Measurements from ENCODE around the gene PRXL2B. TPM values are rescaled to one million over a fixed set of nuclear protein-coding genes. Genes with fewer than 3 reads are reported as not detected.

The PRXL2B gene
- polyA plus RNA-seq, 2 donors, result 12.2 to 16.3 TPM

DNA sequence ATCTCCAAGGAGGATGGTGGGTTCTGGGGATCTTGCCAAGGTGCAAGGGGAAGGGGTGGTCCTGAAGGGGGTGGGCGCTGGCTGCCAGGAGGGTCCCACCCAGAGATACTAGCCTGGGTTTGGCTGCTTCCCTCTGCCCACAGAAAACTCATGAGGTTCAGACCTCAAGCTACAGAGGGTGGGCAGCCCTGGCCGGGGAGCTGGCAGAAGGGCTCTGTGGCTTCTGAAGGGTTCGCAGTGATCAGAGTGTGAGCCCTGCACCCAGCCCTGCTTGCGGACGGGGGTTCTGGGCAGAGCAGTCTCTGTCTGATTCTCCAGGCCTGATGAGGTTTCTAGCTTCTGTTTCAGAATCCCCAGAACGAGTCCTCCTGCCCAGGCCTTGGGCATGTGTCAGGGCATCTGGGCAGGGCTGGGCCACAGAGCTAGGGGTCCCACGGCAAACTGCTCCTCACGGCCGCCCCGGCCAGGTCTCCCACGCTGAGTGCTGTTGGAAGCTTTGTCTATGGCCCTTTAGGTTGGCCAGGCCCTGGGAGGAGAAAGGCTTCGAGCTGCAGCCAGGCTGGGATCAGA lies 46.9 kb downstream of the PRXL2B start:
- WGBS, 2 donors, result 73 to 76% methylated on average over 12 of the region's 12 CpGs
- Histone ChIP-seq H3K27me3 (ENCODE audit: control insufficient read depth in 1 of 2, insufficient read depth in 2 of 2, low read length in 2 of 2) (peaks cover 0 to 8% of the 10 kb centered on the region in 2 donors), H3K36me3 (ENCODE audit: control insufficient read depth in 2 of 2, insufficient read depth in 2 of 2, low read length in 1 of 2) (no peaks in the 10 kb centered on the region), H3K9me3 (ENCODE audit: control insufficient read depth in 2 of 2, insufficient read depth in 1 of 2, low read depth in 1 of 2, low read length in 1 of 2) (peaks cover 9 to 21% of the 10 kb centered on the region in 2 donors), H3K4me3 (ENCODE audit: low read depth in 1 of 2, low read length in 2 of 2) (no peak overlapping the region), H3K4me1 (ENCODE audit: control insufficient read depth in 2 of 2, insufficient read depth in 2 of 2, low read length in 1 of 2) (peaks cover 0 to 3% of the 10 kb centered on the region in 2 donors), H3K27ac (ENCODE audit: low read depth in 2 of 2, low read length in 1 of 2) (no peak overlapping the region)

DNA sequence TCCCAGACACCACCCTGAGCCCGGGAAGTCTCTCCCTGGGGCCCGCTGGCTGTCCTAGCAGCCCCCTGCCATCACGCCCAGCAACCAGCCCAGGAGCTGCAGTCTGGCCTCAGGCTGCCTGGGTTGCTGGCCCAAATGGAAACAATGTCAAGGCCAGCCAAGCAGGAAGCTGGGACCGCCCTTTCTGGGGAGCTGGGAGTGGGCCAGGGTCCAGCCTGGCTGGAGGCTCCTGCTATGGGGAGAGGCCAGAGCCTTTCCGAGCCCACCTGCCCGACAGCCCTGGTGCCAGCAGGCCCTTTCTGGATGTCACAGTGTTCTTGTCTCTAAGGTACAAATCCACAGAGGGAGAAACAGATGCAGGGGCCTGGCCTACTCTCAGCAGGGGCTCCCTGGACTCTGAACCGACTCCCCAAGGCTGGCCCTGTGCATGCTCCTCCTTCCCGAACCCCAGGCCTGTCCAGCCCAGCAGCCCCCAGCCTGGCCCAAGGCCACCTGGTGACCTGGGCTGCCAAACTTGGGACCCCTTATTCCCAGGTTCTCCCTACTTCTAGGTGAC lies 47.4 kb downstream of the PRXL2B start:
- Histone ChIP-seq H3K36me3 (ENCODE audit: control insufficient read depth in 2 of 2, insufficient read depth in 2 of 2, low read length in 1 of 2) (no peaks in the 10 kb centered on the region), H3K9me3 (ENCODE audit: control insufficient read depth in 2 of 2, insufficient read depth in 1 of 2, low read depth in 1 of 2, low read length in 1 of 2) (peaks cover 9 to 21% of the 10 kb centered on the region in 2 donors), H3K4me1 (ENCODE audit: control insufficient read depth in 2 of 2, insufficient read depth in 2 of 2, low read length in 1 of 2) (peaks cover 0 to under 1% of the 10 kb centered on the region in 2 donors), H3K27me3 (ENCODE audit: control insufficient read depth in 1 of 2, insufficient read depth in 2 of 2, low read length in 2 of 2) (peaks cover 0 to 3% of the 10 kb centered on the region in 2 donors), H3K4me3 (ENCODE audit: low read depth in 1 of 2, low read length in 2 of 2) (no peak overlapping the region), H3K27ac (ENCODE audit: low read depth in 2 of 2, low read length in 1 of 2) (no peak overlapping the region)
- 42 to 53% methylated on average over 8 of the region's 8 CpGs for WGBS, 2 donors

DNA sequence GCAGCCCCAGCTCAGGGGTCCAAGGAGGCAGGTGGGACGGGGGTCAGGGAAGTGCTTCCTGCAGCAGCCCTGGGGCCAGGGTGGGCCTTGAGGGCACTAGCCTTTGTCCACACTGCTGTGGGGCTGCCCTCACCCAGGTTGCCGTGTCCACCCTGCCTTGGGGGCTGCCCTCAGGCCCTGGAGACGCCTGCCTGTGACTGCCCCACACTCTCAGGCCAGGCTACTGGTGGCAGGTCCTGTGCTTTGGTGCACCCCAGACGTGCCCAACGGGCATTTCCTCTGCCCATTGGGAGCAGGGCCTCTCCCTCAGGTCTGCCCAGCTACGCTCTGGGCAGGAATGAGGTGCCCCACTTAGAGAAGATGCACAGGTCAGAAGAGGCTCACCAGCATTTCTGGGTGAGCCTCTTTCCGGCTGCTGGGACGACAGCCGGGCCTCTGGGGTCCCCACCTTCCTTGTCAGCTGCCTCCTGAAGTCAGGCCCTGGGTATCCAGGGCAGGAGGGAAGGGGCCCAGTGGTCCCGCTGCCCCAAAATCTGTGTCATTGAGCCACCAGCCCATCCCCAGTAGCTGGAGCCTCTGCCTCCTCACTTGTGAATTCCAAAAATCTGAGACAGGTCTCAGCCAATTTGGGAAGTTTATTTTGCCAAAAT lies 48.9 kb downstream of the PRXL2B start:
- Histone ChIP-seq H3K4me3 (ENCODE audit: low read depth in 1 of 2, low read length in 2 of 2) (no peak overlapping the region), H3K27ac (ENCODE audit: low read depth in 2 of 2, low read length in 1 of 2) (no peak overlapping the region), H3K27me3 (ENCODE audit: control insufficient read depth in 1 of 2, insufficient read depth in 2 of 2, low read length in 2 of 2) (no peaks in the 10 kb centered on the region), H3K4me1 (ENCODE audit: control insufficient read depth in 2 of 2, insufficient read depth in 2 of 2, low read length in 1 of 2) (no peaks in the 10 kb centered on the region), H3K36me3 (ENCODE audit: control insufficient read depth in 2 of 2, insufficient read depth in 2 of 2, low read length in 1 of 2) (no peaks in the 10 kb centered on the region), H3K9me3 (ENCODE audit: control insufficient read depth in 2 of 2, insufficient read depth in 1 of 2, low read depth in 1 of 2, low read length in 1 of 2) (peaks cover 9 to 15% of the 10 kb centered on the region in 2 donors)
- WGBS, 2 donors, result 76 to 79% methylated on average over 10 of the region's 10 CpGs

DNA sequence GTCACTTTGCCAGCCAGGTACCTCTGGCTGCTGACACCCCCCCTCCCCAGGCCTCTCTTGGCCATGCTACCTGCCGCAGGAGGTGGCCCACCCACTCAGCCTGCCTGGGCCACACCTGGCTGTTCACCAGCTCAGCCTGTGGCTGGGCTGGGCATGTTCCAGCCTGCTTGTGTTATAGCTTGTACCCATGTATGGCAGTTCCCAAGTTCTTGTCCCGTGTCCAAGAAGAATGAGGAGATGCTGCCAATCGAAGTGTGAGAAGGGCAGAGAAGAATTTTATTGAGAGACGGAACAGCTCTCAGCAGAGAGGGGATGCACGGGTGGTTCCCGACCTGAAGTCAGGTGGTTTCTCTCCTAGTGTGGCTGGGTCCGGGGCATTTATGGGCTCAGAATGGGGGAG lies 50.2 kb downstream of the PRXL2B start:
- WGBS, 2 donors, result 59 to 73% methylated on average over 7 of the region's 7 CpGs
- H3K9me3 ChIP-seq (ENCODE audit: control insufficient read depth in 2 of 2, insufficient read depth in 1 of 2, low read depth in 1 of 2, low read length in 1 of 2), result peaks cover 9 to 10% of the 10 kb centered on the region in 2 donors
- H3K4me3 ChIP-seq (ENCODE audit: low read depth in 1 of 2, low read length in 2 of 2), result no peak overlapping the region
- H3K36me3 ChIP-seq (ENCODE audit: control insufficient read depth in 2 of 2, insufficient read depth in 2 of 2, low read length in 1 of 2), result no peaks in the 10 kb centered on the region
- H3K27ac ChIP-seq (ENCODE audit: low read depth in 2 of 2, low read length in 1 of 2), result no peak overlapping the region
- H3K27me3 ChIP-seq (ENCODE audit: control insufficient read depth in 1 of 2, insufficient read depth in 2 of 2, low read length in 2 of 2), result no peaks in the 10 kb centered on the region
- H3K4me1 ChIP-seq (ENCODE audit: control insufficient read depth in 2 of 2, insufficient read depth in 2 of 2, low read length in 1 of 2), result peaks cover under 1 to 5% of the 10 kb centered on the region in 2 donors

- H3K27ac ChIP-seq (ENCODE audit: low read depth in 2 of 2, low read length in 1 of 2), result no peak overlapping the region
- peaks cover 6 to 13% of the 10 kb centered on the region in 2 donors for H3K4me1 ChIP-seq (ENCODE audit: control insufficient read depth in 2 of 2, insufficient read depth in 2 of 2, low read length in 1 of 2)
- no peak overlapping the region for H3K4me3 ChIP-seq (ENCODE audit: low read depth in 1 of 2, low read length in 2 of 2)
- WGBS, 2 donors, result 74 to 76% methylated on average over 10 of the region's 10 CpGs
- H3K9me3 ChIP-seq (ENCODE audit: control insufficient read depth in 2 of 2, insufficient read depth in 1 of 2, low read depth in 1 of 2, low read length in 1 of 2), result peaks cover 9 to 10% of the 10 kb centered on the region in 2 donors
- H3K27me3 ChIP-seq (ENCODE audit: control insufficient read depth in 1 of 2, insufficient read depth in 2 of 2, low read length in 2 of 2), result no peaks in the 10 kb centered on the region
- H3K36me3 ChIP-seq (ENCODE audit: control insufficient read depth in 2 of 2, insufficient read depth in 2 of 2, low read length in 1 of 2), result no peaks in the 10 kb centered on the region
These were observed 51.0 kb downstream of the PRXL2B start for GRCh38 chr1:2637442-2638145.

GRCh38 chr1:2638466-2639115 lies 52.0 kb downstream of the PRXL2B start:
- Histone ChIP-seq H3K27ac (ENCODE audit: low read depth in 2 of 2, low read length in 1 of 2) (no peak overlapping the region), H3K27me3 (ENCODE audit: control insufficient read depth in 1 of 2, insufficient read depth in 2 of 2, low read length in 2 of 2) (no peaks in the 10 kb centered on the region), H3K4me3 (ENCODE audit: low read depth in 1 of 2, low read length in 2 of 2) (no peak overlapping the region), H3K9me3 (ENCODE audit: control insufficient read depth in 2 of 2, insufficient read depth in 1 of 2, low read depth in 1 of 2, low read length in 1 of 2) (peaks cover 9 to 10% of the 10 kb centered on the region in 2 donors), H3K4me1 (ENCODE audit: control insufficient read depth in 2 of 2, insufficient read depth in 2 of 2, low read length in 1 of 2) (peaks cover 8 to 19% of the 10 kb centered on the region in 2 donors), H3K36me3 (ENCODE audit: control insufficient read depth in 2 of 2, insufficient read depth in 2 of 2, low read length in 1 of 2) (no peaks in the 10 kb centered on the region)
- WGBS, 2 donors, result 78 to 83% methylated on average over 16 of the region's 16 CpGs

DNA sequence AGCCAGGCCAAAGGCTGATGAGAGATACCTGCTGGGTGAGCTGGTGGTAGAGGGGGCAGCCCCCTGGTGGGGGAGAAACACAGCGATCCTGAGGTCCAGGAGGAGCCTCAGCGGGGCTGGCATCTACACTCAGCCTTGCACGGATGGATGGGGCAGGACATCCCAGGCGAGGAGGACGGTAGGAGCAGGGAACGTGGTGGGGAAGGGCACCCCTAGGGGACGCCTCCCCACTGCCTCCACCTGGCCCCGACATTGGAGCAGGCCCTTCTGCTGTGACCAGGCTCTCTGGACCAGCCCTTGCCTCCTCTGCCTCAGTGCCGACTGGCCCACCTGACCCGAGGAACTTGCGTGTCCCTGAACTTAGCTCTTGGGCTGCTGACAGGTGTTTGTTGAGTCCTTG lies 52.6 kb downstream of the PRXL2B start:
- Histone ChIP-seq H3K4me3 (ENCODE audit: low read depth in 1 of 2, low read length in 2 of 2) (no peak overlapping the region), H3K27ac (ENCODE audit: low read depth in 2 of 2, low read length in 1 of 2) (no peak overlapping the region), H3K9me3 (ENCODE audit: control insufficient read depth in 2 of 2, insufficient read depth in 1 of 2, low read depth in 1 of 2, low read length in 1 of 2) (peaks cover 9 to 10% of the 10 kb centered on the region in 2 donors), H3K4me1 (ENCODE audit: control insufficient read depth in 2 of 2, insufficient read depth in 2 of 2, low read length in 1 of 2) (peaks cover 8 to 21% of the 10 kb centered on the region in 2 donors), H3K27me3 (ENCODE audit: control insufficient read depth in 1 of 2, insufficient read depth in 2 of 2, low read length in 2 of 2) (no peaks in the 10 kb centered on the region), H3K36me3 (ENCODE audit: control insufficient read depth in 2 of 2, insufficient read depth in 2 of 2, low read length in 1 of 2) (no peaks in the 10 kb centered on the region)
- WGBS, 2 donors, result 50 to 55% methylated on average over 10 to 11 of the region's 11 CpGs

- H3K4me1 ChIP-seq (ENCODE audit: control insufficient read depth in 2 of 2, insufficient read depth in 2 of 2, low read length in 1 of 2), result peaks cover 8 to 21% of the 10 kb centered on the region in 2 donors
- WGBS, 2 donors, result 70 to 72% methylated on average over 26 of the region's 26 CpGs
These were observed 53.3 kb downstream of the PRXL2B start for GRCh38 chr1:2639607-2640521.

More at GRCh38 chr1:2639607-2640521, 53.3 kb downstream of the PRXL2B start:
- no peak overlapping the region for H3K27ac ChIP-seq (ENCODE audit: low read depth in 2 of 2, low read length in 1 of 2)
- H3K4me3 ChIP-seq (ENCODE audit: low read depth in 1 of 2, low read length in 2 of 2), result no peak overlapping the region
- no peaks in the 10 kb centered on the region for H3K27me3 ChIP-seq (ENCODE audit: control insufficient read depth in 1 of 2, insufficient read depth in 2 of 2, low read length in 2 of 2)
- peaks cover 9 to 10% of the 10 kb centered on the region in 2 donors for H3K9me3 ChIP-seq (ENCODE audit: control insufficient read depth in 2 of 2, insufficient read depth in 1 of 2, low read depth in 1 of 2, low read length in 1 of 2)
- H3K36me3 ChIP-seq (ENCODE audit: control insufficient read depth in 2 of 2, insufficient read depth in 2 of 2, low read length in 1 of 2), result no peaks in the 10 kb centered on the region
